ENCODE results near the gene CEBPZ.
"Not testable (repeated sequence)": the region's sequence is repeated elsewhere in the genome, so short reads cannot be mapped to it uniquely, and the experiment has no call there.

CEBPZ gene

DNA sequence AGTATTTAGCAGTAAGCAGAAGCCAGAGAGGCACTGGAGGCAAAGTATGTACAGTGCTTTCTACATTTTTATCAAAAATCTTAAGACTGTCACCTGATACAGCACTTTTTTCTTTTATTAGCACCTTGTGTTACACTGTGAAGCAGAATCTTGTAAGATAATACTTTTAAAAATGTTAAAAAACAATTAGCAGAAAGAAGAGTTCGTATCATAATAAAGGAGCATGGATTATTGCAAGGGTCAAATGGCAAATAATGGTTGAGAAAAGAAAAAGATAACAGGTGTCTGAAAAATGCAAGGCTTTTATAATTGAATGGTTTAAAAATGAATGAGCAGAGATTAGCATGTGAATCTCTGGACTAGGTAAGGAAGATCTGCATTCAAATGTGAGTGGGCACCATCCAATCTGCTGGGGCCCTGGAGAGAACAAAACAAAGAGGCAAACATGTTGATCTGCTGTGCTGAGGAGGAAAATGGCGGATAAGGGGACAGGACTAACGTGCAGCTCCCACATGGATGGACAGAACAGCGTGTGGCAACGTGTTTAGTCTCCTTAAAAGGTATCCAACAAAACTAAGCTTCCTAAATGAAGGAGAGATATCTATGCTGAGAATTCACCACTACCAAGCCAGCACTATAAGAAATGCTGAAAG lies 25.6 kb downstream of the CEBPZ start:
- peaks cover 22% of the 10 kb centered on the region; the same call in 1 of the 2 replicates for H3K79me2 ChIP-seq (ENCODE audit: insufficient read depth, low read depth)
- H3K27ac ChIP-seq: no peak overlapping the region
- no peak overlapping the region for H3K4me2 ChIP-seq
- TF ChIP-seq CTCF (conservative IDR thresholded peaks at IDR 0.05; ENCODE audit: low read depth, low read length): no peak
- no peak overlapping the region for H2AFZ ChIP-seq (ENCODE audit: low read depth)
- H3K27me3 ChIP-seq (ENCODE audit: insufficient read depth, low read depth): no peaks in the 10 kb centered on the region
- no peaks in the 10 kb centered on the region for H4K20me1 ChIP-seq (ENCODE audit: insufficient read depth)
- H3K4me3 ChIP-seq (IDR thresholded peaks at IDR 0.05; ENCODE audit: insufficient read depth, low read depth, low read length): no peak overlapping the region
- peaks cover 25% of the 10 kb centered on the region; the same call in 1 of the 2 replicates for H3K36me3 ChIP-seq (ENCODE audit: insufficient read depth)
- no peak overlapping the region for H3K9ac ChIP-seq
- H3K4me1 ChIP-seq (ENCODE audit: low read depth, poor library complexity, severe bottlenecking): no peaks in the 10 kb centered on the region

GRCh38 chr2:37205071-37205661 lies 26.2 kb downstream of the CEBPZ start:
- Histone ChIP-seq H3K79me2 (ENCODE audit: insufficient read depth, low read depth) (peaks cover 22% of the 10 kb centered on the region; the same call in 1 of the 2 replicates), H3K36me3 (ENCODE audit: insufficient read depth) (peaks cover 25% of the 10 kb centered on the region; the same call in 1 of the 2 replicates)
- H3K9ac ChIP-seq; H3K27ac ChIP-seq; H3K4me1 ChIP-seq (ENCODE audit: low read depth, poor library complexity, severe bottlenecking); H3K27me3 ChIP-seq (ENCODE audit: insufficient read depth, low read depth); H4K20me1 ChIP-seq (ENCODE audit: insufficient read depth); H2AFZ ChIP-seq (ENCODE audit: low read depth); H3K4me2 ChIP-seq; H3K4me3 ChIP-seq (IDR thresholded peaks at IDR 0.05; ENCODE audit: insufficient read depth, low read depth, low read length): not testable (repeated sequence)

- H3K36me3 ChIP-seq (ENCODE audit: insufficient read depth): peaks cover 17% of the 10 kb centered on the region; the same call in 1 of the 2 replicates
- no peaks in the 10 kb centered on the region for H3K4me1 ChIP-seq (ENCODE audit: low read depth, poor library complexity, severe bottlenecking)
- no peaks in the 10 kb centered on the region for H4K20me1 ChIP-seq (ENCODE audit: insufficient read depth)
- no peak overlapping the region for H2AFZ ChIP-seq (ENCODE audit: low read depth)
- H3K4me3 ChIP-seq (IDR thresholded peaks at IDR 0.05; ENCODE audit: insufficient read depth, low read depth, low read length): no peak overlapping the region
- no peak overlapping the region for H3K9ac ChIP-seq
- no peak for TF ChIP-seq CTCF (conservative IDR thresholded peaks at IDR 0.05; ENCODE audit: low read depth, low read length)
- H3K79me2 ChIP-seq (ENCODE audit: insufficient read depth, low read depth): peaks cover 24% of the 10 kb centered on the region; the same call in 1 of the 2 replicates
- no peak overlapping the region for H3K4me2 ChIP-seq
- no peaks in the 10 kb centered on the region for H3K27me3 ChIP-seq (ENCODE audit: insufficient read depth, low read depth)
- H3K27ac ChIP-seq: no peak overlapping the region
These were observed 27.7 kb downstream of the CEBPZ start for GRCh38 chr2:37203708-37204107.

GRCh38 chr2:37201766-37202165 lies 29.6 kb downstream of the CEBPZ start:
- Histone ChIP-seq H3K4me3 (IDR thresholded peaks at IDR 0.05; ENCODE audit: insufficient read depth, low read depth, low read length) (no peak overlapping the region), H3K36me3 (ENCODE audit: insufficient read depth) (peaks cover 17% of the 10 kb centered on the region; the same call in 1 of the 2 replicates), H3K27me3 (ENCODE audit: insufficient read depth, low read depth) (no peaks in the 10 kb centered on the region), H4K20me1 (ENCODE audit: insufficient read depth) (no peaks in the 10 kb centered on the region), H3K4me2 (no peak overlapping the region), H3K27ac (0 out of 2 replicates have a peak overlapping the region, but pooled peaks have one; percentile 8), H2AFZ (ENCODE audit: low read depth) (no peak overlapping the region), H3K9ac (no peak overlapping the region), H3K4me1 (ENCODE audit: low read depth, poor library complexity, severe bottlenecking) (peaks cover 13% of the 10 kb centered on the region), H3K79me2 (ENCODE audit: insufficient read depth, low read depth) (peaks cover 34% of the 10 kb centered on the region)
- TF ChIP-seq CTCF (conservative IDR thresholded peaks at IDR 0.05; ENCODE audit: low read depth, low read length): no peak

GRCh38 chr2:37201208-37201607 lies 30.2 kb downstream of the CEBPZ start:
- no peak overlapping the region for H3K4me3 ChIP-seq (IDR thresholded peaks at IDR 0.05; ENCODE audit: insufficient read depth, low read depth, low read length)
- no peak overlapping the region for H3K27ac ChIP-seq
- TF ChIP-seq CTCF (conservative IDR thresholded peaks at IDR 0.05; ENCODE audit: low read depth, low read length): no peak
- H4K20me1 ChIP-seq (ENCODE audit: insufficient read depth): no peaks in the 10 kb centered on the region
- H3K36me3 ChIP-seq (ENCODE audit: insufficient read depth): peaks cover 11% of the 10 kb centered on the region; the same call in 1 of the 2 replicates
- no peak overlapping the region for H2AFZ ChIP-seq (ENCODE audit: low read depth)
- H3K9ac ChIP-seq: no peak overlapping the region
- H3K4me1 ChIP-seq (ENCODE audit: low read depth, poor library complexity, severe bottlenecking): peaks cover 13% of the 10 kb centered on the region
- peaks cover 32% of the 10 kb centered on the region for H3K79me2 ChIP-seq (ENCODE audit: insufficient read depth, low read depth)
- no peak overlapping the region for H3K4me2 ChIP-seq
- H3K27me3 ChIP-seq (ENCODE audit: insufficient read depth, low read depth): no peaks in the 10 kb centered on the region
